ENCODE data around the gene FCHSD2.

FCHSD2 gene

DNA sequence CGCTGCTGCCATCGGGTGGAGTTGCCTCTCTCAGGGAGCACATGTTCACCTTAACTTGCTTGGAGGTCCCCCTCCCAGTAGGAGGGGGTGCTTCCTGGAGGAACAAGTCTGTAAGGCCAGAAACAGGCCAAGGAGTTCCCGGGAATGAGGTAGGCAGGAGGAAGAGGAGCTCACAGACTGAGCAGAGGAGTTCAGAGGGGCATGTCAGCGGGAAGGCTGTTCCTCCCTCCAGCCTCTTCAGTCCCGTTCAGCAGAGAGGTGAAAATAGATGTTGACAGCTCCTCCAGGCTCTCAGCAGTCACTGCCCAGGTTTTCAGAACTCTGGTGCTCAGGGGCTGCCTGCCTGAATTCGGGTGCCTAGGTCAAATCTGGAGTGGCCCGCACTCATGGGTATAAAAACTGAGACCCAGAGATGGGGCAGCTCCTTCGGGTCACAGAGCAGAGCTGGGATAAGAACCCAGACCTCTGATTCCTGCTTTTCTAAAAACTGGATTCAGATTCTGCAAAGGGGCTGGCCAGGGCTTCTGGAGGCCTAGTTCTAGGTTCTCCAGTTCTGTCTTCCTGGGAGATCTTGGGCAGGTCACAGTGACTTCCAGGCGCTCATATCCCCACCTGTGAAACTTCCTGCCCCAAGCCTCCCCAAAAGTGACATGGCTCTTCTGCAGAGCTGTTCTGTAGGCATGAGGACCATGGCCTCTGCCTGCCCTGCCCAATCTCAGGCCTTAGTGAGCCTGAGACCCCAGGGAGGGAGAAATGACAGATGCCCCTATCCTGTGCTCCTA is 309.6 kb downstream of the FCHSD2 start:
- DNase-seq (no peak), ATAC-seq (ENCODE audit: insufficient read depth, low read depth) (no peak)
- Histone ChIP-seq H3K36me3 (ENCODE audit: insufficient read depth, low read length) (peaks cover 55% of the 10 kb centered on the region), H3K9me3 (ENCODE audit: insufficient read depth, low read length, severe bottlenecking) (no peaks in the 10 kb centered on the region), H3K27ac (ENCODE audit: low read length) (no peak overlapping the region), H3K4me2 (ENCODE audit: insufficient read depth, low read length) (no peak overlapping the region), H3K4me1 (ENCODE audit: insufficient read depth, low read length) (0 out of 2 replicates have a peak, but pooled peaks cover 3% of the 10 kb centered on the region), H3K27me3 (ENCODE audit: insufficient read depth, low read length, poor library complexity) (no peaks in the 10 kb centered on the region), H4K20me1 (ENCODE audit: insufficient read depth, low read length) (0 out of 2 replicates have a peak, but pooled peaks cover 3% of the 10 kb centered on the region), H3K4me3 (ENCODE audit: low read depth in 1 of 2, low read length in 2 of 2) (no peak overlapping the region), H3K9ac (ENCODE audit: low read depth, low read length) (no peak overlapping the region), H2AFZ (ENCODE audit: low read depth, low read length) (no peak overlapping the region), H3K79me2 (ENCODE audit: insufficient read depth, low read length) (no peaks in the 10 kb centered on the region)
- TF ChIP-seq EZH2 (IDR thresholded peaks at IDR 0.05; ENCODE audit: borderline replicate concordance, low read depth, low read length, severe bottlenecking), result no peak
- TF ChIP-seq, protein P1, sequence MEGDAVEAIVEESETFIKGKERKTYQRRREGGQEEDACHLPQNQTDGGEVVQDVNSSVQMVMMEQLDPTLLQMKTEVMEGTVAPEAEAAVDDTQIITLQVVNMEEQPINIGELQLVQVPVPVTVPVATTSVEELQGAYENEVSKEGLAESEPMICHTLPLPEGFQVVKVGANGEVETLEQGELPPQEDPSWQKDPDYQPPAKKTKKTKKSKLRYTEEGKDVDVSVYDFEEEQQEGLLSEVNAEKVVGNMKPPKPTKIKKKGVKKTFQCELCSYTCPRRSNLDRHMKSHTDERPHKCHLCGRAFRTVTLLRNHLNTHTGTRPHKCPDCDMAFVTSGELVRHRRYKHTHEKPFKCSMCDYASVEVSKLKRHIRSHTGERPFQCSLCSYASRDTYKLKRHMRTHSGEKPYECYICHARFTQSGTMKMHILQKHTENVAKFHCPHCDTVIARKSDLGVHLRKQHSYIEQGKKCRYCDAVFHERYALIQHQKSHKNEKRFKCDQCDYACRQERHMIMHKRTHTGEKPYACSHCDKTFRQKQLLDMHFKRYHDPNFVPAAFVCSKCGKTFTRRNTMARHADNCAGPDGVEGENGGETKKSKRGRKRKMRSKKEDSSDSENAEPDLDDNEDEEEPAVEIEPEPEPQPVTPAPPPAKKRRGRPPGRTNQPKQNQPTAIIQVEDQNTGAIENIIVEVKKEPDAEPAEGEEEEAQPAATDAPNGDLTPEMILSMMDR (IDR thresholded peaks at IDR 0.05; ENCODE audit: borderline replicate concordance, extremely low read depth, low read length, poor library complexity, severe bottlenecking), result no peak

DNA sequence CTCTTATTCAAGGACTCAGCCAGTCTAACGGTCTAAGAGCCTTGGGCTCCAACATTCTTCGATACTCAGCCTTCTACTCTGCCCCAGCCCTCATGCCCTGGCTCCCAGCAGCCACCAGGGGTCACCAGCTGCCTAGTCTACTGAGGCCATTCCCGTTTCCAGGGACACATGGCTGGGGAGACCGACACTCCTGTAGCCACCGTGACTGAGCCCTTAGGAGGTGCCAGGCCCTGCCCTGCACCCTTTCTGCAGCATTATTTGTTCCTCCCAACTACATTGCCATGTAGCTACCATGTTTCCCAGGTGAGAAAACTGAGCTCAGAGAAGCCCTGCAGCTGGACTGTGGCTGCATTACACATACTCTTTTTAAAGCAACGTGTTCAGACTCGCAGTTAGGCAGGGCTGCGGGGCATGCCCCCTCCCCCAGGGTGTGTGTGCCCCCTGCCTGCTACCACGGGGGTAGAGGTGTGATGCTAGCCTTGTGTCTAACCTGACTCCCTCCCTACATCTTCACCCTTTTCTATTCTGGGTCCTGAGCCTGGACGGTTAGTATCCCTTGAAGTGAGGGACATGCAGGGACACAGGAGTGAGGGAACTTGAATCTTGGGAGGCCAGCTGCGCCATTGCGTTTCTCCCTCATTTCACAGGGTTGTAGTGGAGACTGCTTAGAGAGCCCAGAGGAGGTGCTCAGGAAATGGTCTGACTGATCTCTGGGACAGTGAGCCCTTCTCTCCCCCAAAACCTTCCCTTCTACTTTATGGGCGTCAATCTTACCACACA is 310.4 kb downstream of the FCHSD2 start:
- H3K27me3 ChIP-seq (ENCODE audit: insufficient read depth, low read length, poor library complexity), result no peaks in the 10 kb centered on the region
- H3K79me2 ChIP-seq (ENCODE audit: insufficient read depth, low read length), result no peaks in the 10 kb centered on the region
- no peak overlapping the region for H3K9ac ChIP-seq (ENCODE audit: low read depth, low read length)
- no peaks in the 10 kb centered on the region for H3K9me3 ChIP-seq (ENCODE audit: insufficient read depth, low read length, severe bottlenecking)
- DNase-seq (peak; percentile 69), ATAC-seq (ENCODE audit: insufficient read depth, low read depth) (peak; percentile 78)
- H3K36me3 ChIP-seq (ENCODE audit: insufficient read depth, low read length), result peaks cover 59% of the 10 kb centered on the region
- no peak overlapping the region for H3K4me2 ChIP-seq (ENCODE audit: insufficient read depth, low read length)
- H2AFZ ChIP-seq (ENCODE audit: low read depth, low read length), result no peak overlapping the region
- H3K4me3 ChIP-seq (ENCODE audit: low read depth in 1 of 2, low read length in 2 of 2), result no peak overlapping the region
- peaks cover 6% of the 10 kb centered on the region; the same call in 1 of the 2 replicates for H4K20me1 ChIP-seq (ENCODE audit: insufficient read depth, low read length)
- TF ChIP-seq, protein P1 (IDR thresholded peaks at IDR 0.05; ENCODE audit: borderline replicate concordance, extremely low read depth, low read length, poor library complexity, severe bottlenecking), result peak; percentile 91
- TF ChIP-seq EZH2 (IDR thresholded peaks at IDR 0.05; ENCODE audit: borderline replicate concordance, low read depth, low read length, severe bottlenecking), result no peak
- H3K27ac ChIP-seq (ENCODE audit: low read length), result peak overlapping the region; percentile 2; the same call in 1 of the 2 replicates
- 0 out of 2 replicates have a peak, but pooled peaks cover 3% of the 10 kb centered on the region for H3K4me1 ChIP-seq (ENCODE audit: insufficient read depth, low read length)

DNA sequence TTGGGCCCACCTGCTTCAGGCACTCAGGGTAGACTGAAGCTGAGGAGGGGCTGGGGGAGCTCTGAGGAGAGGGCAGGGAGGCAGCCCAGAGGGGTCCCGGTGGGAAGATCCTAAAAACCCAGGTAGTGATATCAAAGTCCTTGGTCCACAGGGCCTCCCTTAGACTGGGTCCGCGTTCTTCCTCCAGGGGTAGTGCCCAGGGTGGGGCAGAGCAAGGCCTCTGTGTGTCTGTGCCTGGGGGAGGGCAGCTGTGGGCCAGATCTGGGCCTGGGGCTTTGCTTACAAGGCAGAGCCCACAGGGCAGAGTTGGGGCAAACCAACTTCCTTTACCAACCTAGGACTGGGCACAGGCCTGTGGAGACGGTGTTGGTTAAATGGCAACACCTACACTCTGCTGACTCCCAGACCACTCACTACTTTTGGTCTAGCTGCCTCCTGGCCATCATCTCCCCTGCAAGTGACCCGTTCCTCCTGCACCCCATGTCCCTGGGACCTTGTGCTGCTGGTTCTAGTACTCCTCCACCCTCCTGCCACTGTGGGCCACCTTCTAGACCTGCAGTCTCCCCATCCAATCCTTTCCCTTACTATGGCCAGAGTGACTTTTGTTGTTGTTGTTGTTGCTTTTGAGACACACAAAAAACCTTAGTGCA is 312.1 kb downstream of the FCHSD2 start:
- no peaks in the 10 kb centered on the region for H3K9me3 ChIP-seq (ENCODE audit: insufficient read depth, low read length, severe bottlenecking)
- H3K27ac ChIP-seq (ENCODE audit: low read length), result no peak overlapping the region
- H3K4me3 ChIP-seq (ENCODE audit: low read depth in 1 of 2, low read length in 2 of 2), result no peak overlapping the region
- no peak overlapping the region for H3K9ac ChIP-seq (ENCODE audit: low read depth, low read length)
- H3K27me3 ChIP-seq (ENCODE audit: insufficient read depth, low read length, poor library complexity), result no peaks in the 10 kb centered on the region
- H4K20me1 ChIP-seq (ENCODE audit: insufficient read depth, low read length), result peaks cover 7% of the 10 kb centered on the region; the same call in 1 of the 2 replicates
- no peak overlapping the region for H2AFZ ChIP-seq (ENCODE audit: low read depth, low read length)
- no peak for DNase-seq
- H3K4me1 ChIP-seq (ENCODE audit: insufficient read depth, low read length), result 0 out of 2 replicates have a peak, but pooled peaks cover 3% of the 10 kb centered on the region
- no peak overlapping the region for H3K4me2 ChIP-seq (ENCODE audit: insufficient read depth, low read length)
- no peak for ATAC-seq (ENCODE audit: insufficient read depth, low read depth)
- peaks cover 65% of the 10 kb centered on the region for H3K36me3 ChIP-seq (ENCODE audit: insufficient read depth, low read length)
- H3K79me2 ChIP-seq (ENCODE audit: insufficient read depth, low read length), result no peaks in the 10 kb centered on the region
- TF ChIP-seq, protein P1 (IDR thresholded peaks at IDR 0.05; ENCODE audit: borderline replicate concordance, extremely low read depth, low read length, poor library complexity, severe bottlenecking), result no peak
- no peak for TF ChIP-seq EZH2 (IDR thresholded peaks at IDR 0.05; ENCODE audit: borderline replicate concordance, low read depth, low read length, severe bottlenecking)

Data from DND-41 (cell line).